Activated T-helper 1 cell treated with anti-CD3 and anti-CD28 coated beads, Interleukin-2, amount 50 U/mL, for 16 hours (primary cell): Measurements from ENCODE around the gene PDE4A.
A peak's percentile ranks its signal among the peaks of the same experiment; 100 is the strongest.

Source experiments
- DNase-seq, 2 donors: peaks; one replicate each; pipeline ENCODE4 v3.0.0-alpha.2; 2020; ENCODE audit warnings: low read depth in 1 of 2, low spot score in 1 of 2

The PDE4A gene

DNA sequence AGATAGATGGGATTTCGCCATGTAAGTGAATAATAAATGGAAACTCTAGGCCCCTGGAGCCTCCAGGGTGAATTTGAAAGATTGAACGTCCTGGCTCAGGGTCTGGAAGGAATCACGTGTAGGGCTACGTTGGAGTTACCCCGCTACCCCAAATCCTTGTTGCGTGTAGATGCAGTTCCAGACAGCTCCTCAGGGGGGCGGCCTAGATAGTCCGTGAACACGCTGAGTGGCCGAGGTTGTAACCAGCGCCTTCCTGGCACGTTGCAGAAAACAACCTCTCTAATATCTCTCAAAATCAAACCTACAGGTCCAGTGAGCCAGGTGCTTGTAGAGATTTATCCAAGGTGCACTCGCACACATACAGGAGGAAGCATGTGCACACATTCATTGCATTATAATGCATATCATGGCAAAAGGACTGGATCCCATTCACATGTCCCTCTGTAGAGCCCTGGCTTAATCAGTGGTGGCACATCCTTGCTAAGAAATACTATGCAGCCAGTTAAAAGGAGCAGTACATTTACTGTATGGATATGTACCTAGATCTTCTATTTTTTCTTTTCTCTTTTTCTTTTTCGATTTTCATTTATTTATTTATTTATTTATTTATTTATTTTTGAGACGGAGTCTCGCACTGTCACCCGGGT, 85.4 kb downstream of the PDE4A start:
- DNase-seq: peak; percentile 65 to 72

DNA sequence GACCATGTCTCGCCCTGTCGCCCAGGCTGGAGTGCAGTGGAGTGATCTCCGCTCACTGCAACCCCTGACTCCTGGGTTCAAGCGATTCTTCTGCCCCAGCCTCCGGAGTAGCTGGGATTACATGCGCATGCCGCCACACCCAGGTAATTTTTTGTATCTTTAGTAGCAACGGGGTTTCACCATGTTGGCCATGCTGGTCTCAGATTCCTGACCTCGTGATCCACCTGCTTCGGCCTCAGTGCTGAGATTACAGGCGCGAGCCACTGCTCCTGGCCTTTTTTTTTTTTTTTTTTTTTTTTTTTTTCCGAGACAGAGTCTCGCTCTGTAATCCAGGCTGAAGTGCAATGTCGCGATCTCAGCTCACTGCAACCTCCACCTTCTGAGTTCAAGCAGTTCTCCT, 87.7 kb downstream of the PDE4A start:
- DNase-seq: no peak

DNA sequence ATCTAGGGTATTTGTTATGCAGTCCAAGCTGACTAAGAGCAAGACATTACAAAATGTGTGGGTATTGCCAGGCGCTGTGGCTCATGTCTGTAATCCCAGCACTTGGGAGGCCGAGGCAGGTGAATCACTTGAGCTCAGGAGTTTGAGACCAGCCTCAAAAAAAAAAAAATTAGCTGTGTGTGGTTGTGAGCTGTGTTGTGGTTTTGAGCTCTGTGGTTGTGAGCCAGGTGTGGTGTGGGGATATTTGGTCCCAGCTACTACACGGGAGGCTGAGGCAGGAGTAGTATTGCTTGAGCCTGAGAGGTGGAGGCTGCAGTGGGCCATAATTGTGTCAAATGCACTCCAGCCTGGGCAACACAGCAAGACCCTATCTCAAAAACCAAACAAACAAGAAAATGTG, 88.4 kb downstream of the PDE4A start:
- no peak for DNase-seq

GRCh38 chr19:10510301-10510802, 90.0 kb downstream of the PDE4A start:
- DNase-seq: peak; percentile 28 to 47

- no peak for DNase-seq
These were observed 92.9 kb downstream of the PDE4A start for GRCh38 chr19:10513223-10513622.

DNA sequence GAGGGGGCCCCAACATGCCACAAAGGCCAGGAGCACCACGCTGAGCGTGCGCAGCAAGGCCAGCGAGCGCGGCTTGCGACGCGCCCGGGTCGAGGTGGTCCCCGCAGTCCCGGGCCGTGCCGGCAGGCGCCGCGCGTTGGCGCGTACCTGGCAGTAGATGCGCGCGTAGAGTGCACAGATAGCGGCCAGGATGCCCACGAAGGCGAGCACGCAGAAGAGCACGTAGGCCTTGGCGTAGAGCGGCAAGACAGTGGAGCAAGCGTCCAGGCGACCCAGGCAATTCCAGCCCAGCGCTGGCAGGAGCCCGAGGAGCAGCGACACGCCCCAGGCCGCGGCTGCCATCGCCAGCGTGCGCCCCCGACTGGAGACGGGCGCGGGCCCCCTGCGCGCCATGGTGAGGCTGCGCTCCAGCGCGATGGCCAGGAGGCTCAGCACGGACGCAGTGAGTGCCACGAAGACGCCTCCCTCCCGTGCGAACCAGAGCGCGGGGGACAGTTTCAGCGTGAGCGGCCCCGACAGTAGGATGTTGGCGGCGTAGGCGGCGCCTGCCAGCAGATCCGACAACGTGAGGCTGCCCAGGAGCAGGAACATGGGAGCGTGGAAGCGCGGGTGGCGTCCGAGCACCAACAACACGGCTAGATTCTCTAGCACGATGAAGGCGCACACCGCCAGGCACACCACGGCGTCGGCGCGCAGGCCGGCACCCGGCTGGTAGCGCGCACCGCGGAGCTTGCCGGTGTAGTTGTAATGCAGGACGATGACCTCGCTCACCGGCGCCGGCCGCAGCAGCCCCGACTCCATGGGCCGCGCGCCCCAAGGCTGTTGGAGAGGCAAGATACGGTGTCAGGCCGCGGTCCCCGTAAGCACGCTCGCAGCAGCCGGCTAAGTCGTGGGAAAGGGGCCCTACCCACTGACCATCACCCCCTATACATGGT, 94.1 kb downstream of the PDE4A start:
- DNase-seq: peak in 1 of 2 donors; percentile 9

GRCh38 chr19:10516064-10516385, 95.7 kb downstream of the PDE4A start:
- DNase-seq: no peak

GRCh38 chr19:10516671-10517286, 96.4 kb downstream of the PDE4A start:
- no peak for DNase-seq

- no peak for DNase-seq
These were observed 97.0 kb downstream of the PDE4A start, which contains the start of gene S1PR5 for GRCh38 chr19:10517361-10517759. Gene S1PR5 (minus strand): TSS chr19:10517447. CDS start chr19:10515011, 2,436 bp downstream.

DNA sequence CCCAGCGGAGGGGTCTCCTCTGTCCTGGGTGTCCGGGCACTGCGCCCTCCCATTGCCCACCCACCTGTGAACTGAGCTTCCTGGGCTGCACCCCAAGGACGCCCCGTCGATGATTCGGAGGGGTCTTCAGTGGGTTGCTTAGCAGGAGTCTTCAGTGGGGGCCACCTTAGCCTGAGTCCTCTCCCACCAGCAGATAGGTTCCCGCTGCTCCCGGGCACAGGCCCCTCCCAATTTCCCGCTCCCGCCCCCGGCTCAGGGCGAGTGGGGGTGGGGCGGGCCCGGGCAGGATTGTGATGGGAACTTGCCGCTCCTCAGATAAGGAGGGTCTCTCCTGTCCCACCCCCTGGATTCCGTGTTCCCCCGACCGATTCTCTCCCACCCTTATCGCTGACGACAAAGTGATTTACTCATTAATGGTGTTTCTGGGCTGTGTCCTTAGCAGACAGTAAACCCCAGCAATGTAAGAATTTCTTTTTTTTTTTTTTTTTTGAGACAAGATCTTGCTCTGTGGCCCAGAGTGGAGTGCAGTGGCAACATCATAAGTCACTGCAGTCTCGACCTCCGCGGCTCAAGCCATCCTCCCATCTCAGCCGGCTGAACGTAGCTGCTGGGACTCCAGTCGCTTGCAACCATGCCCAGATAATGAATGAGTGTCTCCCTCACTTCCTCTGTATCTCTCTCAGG, 97.6 kb downstream of the PDE4A start:
- DNase-seq: no peak

- DNase-seq: no peak
These were observed 98.4 kb downstream of the PDE4A start for GRCh38 chr19:10518444-10519361.
